Activated CD8-positive, alpha-beta memory T cell treated with anti-CD3 and anti-CD28 coated beads, Interleukin-2, amount 50 U/mL, for 24 hours (primary cell): ENCODE data around the gene EXD3.
"Not testable (repeated sequence)": the region's sequence is repeated elsewhere in the genome, so short reads cannot be mapped to it uniquely, and the experiment has no call there.

Experiments used
- DNase-seq: peaks from one replicate; pipeline ENCODE4 v3.0.0-alpha.2; 2020; ENCODE audit errors: extremely low read depth

EXD3 gene

GRCh38 chr9:137272241-137273094, 150.5 kb downstream of the EXD3 start:
- no peak for DNase-seq

DNA sequence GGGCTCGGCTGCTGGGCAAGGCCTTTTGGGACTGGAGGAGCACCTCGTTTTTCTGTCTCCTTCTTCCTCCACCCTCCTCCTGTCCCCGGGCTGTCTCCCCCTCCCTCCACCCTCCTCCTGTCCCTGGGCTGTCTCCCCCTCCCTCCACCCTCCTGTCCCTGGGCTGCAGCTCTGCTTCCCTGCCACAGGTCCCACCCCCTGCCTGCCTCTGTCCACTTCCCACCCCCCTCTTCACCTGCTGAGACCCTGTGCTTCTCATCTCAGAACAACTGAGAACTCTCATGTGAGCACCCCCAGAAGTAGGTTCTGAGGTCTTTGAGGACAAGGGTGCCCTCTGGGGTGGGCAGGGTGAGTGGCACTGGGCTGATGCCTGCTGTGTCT, 151.3 kb downstream of the EXD3 start:
- DNase-seq, result no peak

GRCh38 chr9:137270929-137271695, 151.8 kb downstream of the EXD3 start:
- no peak for DNase-seq

GRCh38 chr9:137269231-137269772, 153.7 kb downstream of the EXD3 start:
- no peak for DNase-seq

- DNase-seq, result no peak
Observed at GRCh38 chr9:137268538-137269201, 154.3 kb downstream of the EXD3 start.

GRCh38 chr9:137267933-137268355, 155.0 kb downstream of the EXD3 start:
- no peak for DNase-seq

DNA sequence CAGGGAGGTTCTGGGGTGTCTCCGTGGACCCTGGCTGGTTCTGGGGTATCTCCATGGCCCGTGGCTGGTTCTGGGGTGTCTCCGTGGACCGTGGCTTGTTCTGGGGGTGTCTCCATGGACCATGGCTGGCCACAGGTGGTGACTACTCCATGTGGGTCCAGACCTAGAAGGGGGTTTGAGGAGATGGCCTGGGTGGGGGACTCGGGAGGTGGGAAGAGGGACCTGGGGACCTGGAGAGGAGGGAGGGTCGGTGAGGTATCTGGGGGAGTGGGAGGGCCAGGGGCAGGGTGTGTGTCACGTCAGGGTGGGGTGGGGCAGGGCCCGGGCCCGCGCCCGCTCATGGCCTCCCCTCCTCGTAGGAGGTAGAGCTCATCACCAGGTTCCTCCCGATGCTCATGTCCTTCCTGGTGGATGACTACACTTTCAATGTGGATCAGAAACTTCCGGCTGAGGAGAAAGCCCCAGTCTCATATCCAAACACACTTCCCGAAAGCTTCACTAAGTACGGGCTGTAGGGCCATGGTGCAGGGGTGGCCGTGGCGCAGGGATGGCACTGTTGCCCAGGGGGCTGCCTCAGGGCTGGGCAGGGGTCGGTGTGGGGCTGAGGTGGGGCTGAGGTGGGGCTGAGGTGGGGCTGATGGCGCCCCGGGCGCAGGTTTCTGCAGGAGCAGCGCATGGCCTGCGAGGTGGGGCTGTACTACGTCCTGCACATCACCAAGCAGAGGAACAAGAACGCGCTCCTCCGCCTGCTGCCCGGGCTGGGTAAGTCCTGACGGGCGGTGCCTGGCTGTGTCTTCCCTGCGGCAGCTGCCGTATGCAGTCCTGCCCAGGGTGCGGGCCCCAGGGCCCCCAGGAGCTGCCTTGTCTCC, 156.1 kb downstream of the EXD3 start:
- DNase-seq, result no peak

DNA sequence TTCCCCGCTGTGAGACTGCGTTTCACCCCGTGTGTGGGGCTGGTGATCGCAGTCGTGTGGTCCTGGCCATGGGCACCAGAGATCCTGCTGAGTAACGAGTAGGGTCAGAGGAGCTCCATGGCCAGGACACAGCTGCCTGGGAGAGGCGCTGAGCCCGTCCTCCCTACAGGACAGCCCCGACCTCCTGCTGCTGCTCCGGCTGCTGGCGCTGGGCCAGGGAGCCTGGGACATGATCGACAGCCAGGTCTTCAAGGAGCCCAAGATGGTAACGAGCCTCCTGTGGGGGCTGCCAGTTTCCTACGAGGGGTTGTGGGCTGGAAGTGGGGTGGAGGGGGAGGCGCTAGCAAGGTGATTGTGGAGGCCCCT, 156.8 kb downstream of the EXD3 start:
- no peak for DNase-seq

DNA sequence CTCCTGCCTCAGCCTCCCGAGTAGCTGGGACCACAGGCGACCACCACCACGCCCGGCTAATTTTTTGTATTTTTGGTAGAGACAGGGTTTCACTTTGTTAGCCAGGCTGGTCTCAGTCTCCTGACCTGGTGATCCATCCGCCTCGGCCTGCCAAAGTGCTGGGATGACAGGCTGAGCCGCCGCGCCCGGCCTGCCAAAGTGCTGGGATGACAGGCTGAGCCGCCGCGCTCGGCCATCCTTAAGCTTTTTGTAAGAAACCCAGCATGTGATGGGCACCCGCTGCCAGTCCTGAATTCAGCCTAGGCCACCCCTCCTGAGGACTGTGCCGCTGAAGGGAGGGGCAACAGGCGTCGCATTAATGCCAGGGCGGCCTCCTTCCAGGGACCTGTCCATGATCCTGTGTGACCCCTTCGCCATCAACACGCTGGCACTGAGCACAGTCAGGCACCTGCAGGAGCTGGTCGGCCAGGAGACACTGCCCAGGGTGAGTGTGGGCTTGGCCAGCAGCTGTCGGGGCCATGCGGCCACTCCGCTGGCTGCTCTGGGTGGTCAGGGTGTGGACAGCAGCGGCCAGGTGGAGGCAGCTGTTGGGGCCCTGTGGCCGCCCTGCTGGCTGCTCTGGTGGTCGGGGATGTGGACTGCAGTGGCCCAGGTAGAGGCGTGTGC, 157.3 kb downstream of the EXD3 start:
- no peak for DNase-seq

- no peak for DNase-seq
Observed at GRCh38 chr9:137264067-137264466, 158.9 kb downstream of the EXD3 start.

GRCh38 chr9:137263506-137263905, 159.5 kb downstream of the EXD3 start:
- no peak for DNase-seq

- DNase-seq, result no peak
Observed at GRCh38 chr9:137262909-137263285, 160.1 kb downstream of the EXD3 start.

- DNase-seq, result not testable (repeated sequence)
Observed at GRCh38 chr9:137262173-137262908, 160.6 kb downstream of the EXD3 start.
